H9 (cell line): Measurements from ENCODE around the gene TMPRSS11B. TPM values are rescaled to one million over a fixed set of nuclear protein-coding genes. Genes with fewer than 3 reads are reported as not detected.

Source experiments
- DNase-seq: peaks from one replicate; pipeline ENCODE4 v3.0.0-alpha.2; 2017
- H2AFZ ChIP-seq: one replicate; pipeline ENCODE4 v1.6.1; 2013; ENCODE audit warnings: mild to moderate bottlenecking, low read length, control low read depth, moderate library complexity
- H2AK5ac ChIP-seq: 2 replicates; pipeline ENCODE4 v1.6.1; 2013; ENCODE audit warnings: low read length, control low read depth, mixed read lengths; ENCODE audit not compliant: insufficient read length
- H2BK120ac ChIP-seq: one replicate; pipeline ENCODE4 v1.6.1; 2013; ENCODE audit warnings: low read depth, mild to moderate bottlenecking, low read length, control low read depth, inconsistent platforms; ENCODE audit not compliant: poor library complexity, severe bottlenecking
- H2BK12ac ChIP-seq: 2 replicates; pipeline ENCODE4 v1.6.1; 2013; ENCODE audit warnings: low read length, control low read depth, mixed read lengths, low read depth; ENCODE audit not compliant: insufficient read length
- H2BK15ac ChIP-seq: 2 replicates; pipeline ENCODE4 v1.6.1; 2013; ENCODE audit warnings: low read depth, low read length, control low read depth
- H2BK20ac ChIP-seq: one replicate; pipeline ENCODE4 v1.6.1; 2013; ENCODE audit warnings: low read depth, mild to moderate bottlenecking, low read length, control low read depth, inconsistent platforms; ENCODE audit not compliant: poor library complexity, severe bottlenecking
- H2BK5ac ChIP-seq: 2 replicates; pipeline ENCODE4 v1.6.1; 2013; ENCODE audit warnings: low read length, control low read depth, mixed read lengths; ENCODE audit not compliant: insufficient read length
- H3K14ac ChIP-seq: 2 replicates; pipeline ENCODE4 v1.6.1; 2013; ENCODE audit warnings: low read length, control low read depth; ENCODE audit not compliant: insufficient read depth
- H3K18ac ChIP-seq: 2 replicates; pipeline ENCODE4 v1.6.1; 2013; ENCODE audit warnings: low read depth, mild to moderate bottlenecking, mixed read lengths, low read length, control low read depth; ENCODE audit not compliant: insufficient read length
- H3K23ac ChIP-seq: 2 replicates; pipeline ENCODE4 v1.6.1; 2013; ENCODE audit warnings: low read length, control low read depth, mixed read lengths, low read depth; ENCODE audit not compliant: insufficient read length
- H3K23me2 ChIP-seq: 2 replicates; pipeline ENCODE4 v1.6.1; 2013; ENCODE audit warnings: low read depth, mild to moderate bottlenecking, mixed read lengths, low read length, control low read depth; ENCODE audit not compliant: insufficient read length, poor library complexity, severe bottlenecking
- H3K27ac ChIP-seq: 2 replicates; pipeline ENCODE4 v1.5.1; 2013; ENCODE audit warnings: low read length, control low read depth, mixed read lengths, low read depth; ENCODE audit not compliant: insufficient read length
- H3K27me3 ChIP-seq: 2 replicates; pipeline ENCODE4 v1.6.1; 2013; ENCODE audit warnings: low read length, control low read depth, inconsistent platforms; ENCODE audit not compliant: insufficient read depth
- H3K4ac ChIP-seq: 2 replicates; pipeline ENCODE4 v1.6.1; 2013; ENCODE audit warnings: low read depth, mild to moderate bottlenecking, control low read depth, inconsistent platforms, low read length, moderate library complexity
- H3K4me1 ChIP-seq: 2 replicates; pipeline ENCODE4 v1.6.1; 2013; ENCODE audit warnings: low read length, control low read depth, inconsistent platforms; ENCODE audit not compliant: insufficient read depth
- H3K4me2 ChIP-seq: 2 replicates; pipeline ENCODE4 v1.6.1; 2013; ENCODE audit warnings: low read length, control low read depth, mixed read lengths; ENCODE audit not compliant: insufficient read length, insufficient read depth
- H3K56ac ChIP-seq: 2 replicates; pipeline ENCODE4 v1.6.1; 2013; ENCODE audit warnings: low read depth, mild to moderate bottlenecking, mixed read lengths, low read length, control low read depth; ENCODE audit not compliant: insufficient read length
- H3K79me1 ChIP-seq: 2 replicates; pipeline ENCODE4 v1.6.1; 2013; ENCODE audit warnings: low read depth, mild to moderate bottlenecking, moderate library complexity, low read length, control low read depth, inconsistent platforms; ENCODE audit not compliant: insufficient read depth, poor library complexity, severe bottlenecking
- H3K79me2 ChIP-seq: 2 replicates; pipeline ENCODE4 v1.6.1; 2013; ENCODE audit warnings: low read length, control low read depth, inconsistent platforms; ENCODE audit not compliant: insufficient read depth
- H3K9ac ChIP-seq: 2 replicates; pipeline ENCODE4 v1.6.1; 2013; ENCODE audit warnings: low read length, control low read depth, mixed read lengths; ENCODE audit not compliant: insufficient read length; ENCODE audit errors: extremely low read depth
- H3K9me3 ChIP-seq: one replicate; pipeline ENCODE4 v1.6.1; 2013; ENCODE audit warnings: low read depth, low read length, inconsistent platforms; ENCODE audit not compliant: control insufficient read depth
- H3T11ph ChIP-seq: one replicate; pipeline ENCODE4 v1.6.1; 2013; ENCODE audit warnings: mild to moderate bottlenecking, low read length, control low read depth, inconsistent platforms
- H4K20me1 ChIP-seq: one replicate; pipeline ENCODE4 v1.6.1; 2013; ENCODE audit not compliant: control insufficient read depth, insufficient read length, insufficient read depth
- H4K5ac ChIP-seq: 2 replicates; pipeline ENCODE4 v1.6.1; 2013; ENCODE audit warnings: low read depth, mild to moderate bottlenecking, mixed read lengths, low read length, control low read depth; ENCODE audit not compliant: insufficient read length
- H4K8ac ChIP-seq: replicated peaks from 2 replicates; pipeline ENCODE4 v1.6.1; 2013; ENCODE audit warnings: low read length, control low read depth, mixed read lengths, low read depth; ENCODE audit not compliant: insufficient read length
- H4K91ac ChIP-seq: 2 replicates; pipeline ENCODE4 v1.6.1; 2013; ENCODE audit warnings: low read depth, mild to moderate bottlenecking, moderate library complexity, mixed read lengths, low read length, control low read depth; ENCODE audit not compliant: insufficient read length
- H3K27ac Mint-ChIP-seq, 3 experiments: 2 replicates in 2 of 3; 3 replicates in 1 of 3; pipeline ENCODE4 v1.8.0; 2020 to 2021; ENCODE audit warnings: mixed read lengths in 3 of 3, mild to moderate bottlenecking in 1 of 3, moderate library complexity in 1 of 3
- H3K27me3 Mint-ChIP-seq: 2 replicates; pipeline ENCODE4 v1.8.0; 2021; ENCODE audit warnings: low read depth, mild to moderate bottlenecking, moderate library complexity, mixed read lengths
- H3K36me3 Mint-ChIP-seq, 3 experiments: 2 replicates in 2 of 3; 3 replicates in 1 of 3; pipeline ENCODE4 v1.8.0; 2020 to 2021; ENCODE audit warnings: low read depth in 3 of 3, mixed read lengths in 3 of 3; ENCODE audit not compliant: insufficient read depth in 1 of 3
- H3K4me1 Mint-ChIP-seq, 2 experiments: 2 replicates each; pipeline ENCODE4 v1.8.0; 2020; ENCODE audit warnings: mixed read lengths in 2 of 2
- H3K4me3 Mint-ChIP-seq, 2 experiments: 2 replicates in 1 of 2; 3 replicates in 1 of 2; pipeline ENCODE4 v1.8.0; 2020 to 2021; ENCODE audit warnings: mild to moderate bottlenecking in 2 of 2, mixed read lengths in 2 of 2, moderate library complexity in 1 of 2
- H3K9me3 Mint-ChIP-seq, 2 experiments: 2 replicates in 1 of 2; 3 replicates in 1 of 2; pipeline ENCODE4 v1.8.0; 2020; ENCODE audit warnings: mild to moderate bottlenecking in 2 of 2, mixed read lengths in 2 of 2, moderate library complexity in 1 of 2
- WGBS: extraction: QIAGEN DNeasy Blood & Tissue Kit; methylation state at CpG from one replicate; pipeline ENCODE4 v1.1.7; 2013; ENCODE audit warnings: missing lambda C conversion rate, low lambda C conversion rate, mixed read lengths; ENCODE audit not compliant: insufficient read length; ENCODE audit errors: extremely low coverage; 5-methylcytosine and 5-hydroxymethylcytosine counted together
- total RNA-seq: library from RNA; stranded (reverse); gene quantifications from 2 replicates; pipeline ENCODE4 v1.2.1, GENCODE V29; 2021
- TF ChIP-seq, protein P1 (sequence below): fragments of 200-600 bp; sonication (generic); conservative IDR thresholded peaks from 3 replicates; pipeline ENCODE4 v1.8.0; 2021; ENCODE audit warnings: antibody characterized with exemption, mild to moderate bottlenecking

The TMPRSS11B gene
- total RNA-seq, 1 experiment from 2014 or later: not detected

GRCh38 chr4:68250151-68250930, 4.8 kb upstream of the TMPRSS11B start:
- Histone ChIP-seq H3K9ac (no peak overlapping the region), H3T11ph (no peak overlapping the region), H2BK15ac (no peak overlapping the region), H3K4me2 (no peak overlapping the region), H3K27ac (no peak overlapping the region), H3K79me1 (no peaks in the 10 kb centered on the region), H3K18ac (no peak overlapping the region), H2BK20ac (no peak overlapping the region), H2AFZ (no peak overlapping the region), H4K8ac (no peak overlapping the region), H3K23me2 (no peaks in the 10 kb centered on the region), H3K4me1 (no peaks in the 10 kb centered on the region), H3K23ac (no peak overlapping the region), H4K5ac (no peak overlapping the region), H2BK12ac (no peak overlapping the region), H3K79me2 (no peaks in the 10 kb centered on the region), H3K27me3 (no peaks in the 10 kb centered on the region), H3K14ac (no peak overlapping the region), H3K56ac (no peak overlapping the region), H2AK5ac (no peak overlapping the region), H4K20me1 (no peaks in the 10 kb centered on the region), H3K9me3 (no peaks in the 10 kb centered on the region), H4K91ac (no peak overlapping the region), H3K4ac (no peak overlapping the region), H2BK120ac (no peak overlapping the region), H2BK5ac (no peak overlapping the region)
- Mint-ChIP-seq H3K27ac (no peak overlapping the region), H3K4me3 (no peak overlapping the region), H3K9me3 (no peaks in the 10 kb centered on the region), H3K4me1 (no peaks in the 10 kb centered on the region), H3K27me3 (no peaks in the 10 kb centered on the region; the same call in 1 of the 2 replicates), H3K36me3 (no peaks in the 10 kb centered on the region)
- TF ChIP-seq, protein P1, sequence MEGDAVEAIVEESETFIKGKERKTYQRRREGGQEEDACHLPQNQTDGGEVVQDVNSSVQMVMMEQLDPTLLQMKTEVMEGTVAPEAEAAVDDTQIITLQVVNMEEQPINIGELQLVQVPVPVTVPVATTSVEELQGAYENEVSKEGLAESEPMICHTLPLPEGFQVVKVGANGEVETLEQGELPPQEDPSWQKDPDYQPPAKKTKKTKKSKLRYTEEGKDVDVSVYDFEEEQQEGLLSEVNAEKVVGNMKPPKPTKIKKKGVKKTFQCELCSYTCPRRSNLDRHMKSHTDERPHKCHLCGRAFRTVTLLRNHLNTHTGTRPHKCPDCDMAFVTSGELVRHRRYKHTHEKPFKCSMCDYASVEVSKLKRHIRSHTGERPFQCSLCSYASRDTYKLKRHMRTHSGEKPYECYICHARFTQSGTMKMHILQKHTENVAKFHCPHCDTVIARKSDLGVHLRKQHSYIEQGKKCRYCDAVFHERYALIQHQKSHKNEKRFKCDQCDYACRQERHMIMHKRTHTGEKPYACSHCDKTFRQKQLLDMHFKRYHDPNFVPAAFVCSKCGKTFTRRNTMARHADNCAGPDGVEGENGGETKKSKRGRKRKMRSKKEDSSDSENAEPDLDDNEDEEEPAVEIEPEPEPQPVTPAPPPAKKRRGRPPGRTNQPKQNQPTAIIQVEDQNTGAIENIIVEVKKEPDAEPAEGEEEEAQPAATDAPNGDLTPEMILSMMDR: no peak
- WGBS: no CpG with 5 or more reads among the region's 4 CpGs
- DNase-seq: no peak
